IPS-11a (cell line): ENCODE measurements around the gene GALNT18.

ENCODE experiments used
- H3K4me3 ChIP-seq: one replicate; pipeline ENCODE4 v1.5.1; 2013; ENCODE audit warnings: low read depth, low read length, control low read depth

GALNT18 gene

DNA sequence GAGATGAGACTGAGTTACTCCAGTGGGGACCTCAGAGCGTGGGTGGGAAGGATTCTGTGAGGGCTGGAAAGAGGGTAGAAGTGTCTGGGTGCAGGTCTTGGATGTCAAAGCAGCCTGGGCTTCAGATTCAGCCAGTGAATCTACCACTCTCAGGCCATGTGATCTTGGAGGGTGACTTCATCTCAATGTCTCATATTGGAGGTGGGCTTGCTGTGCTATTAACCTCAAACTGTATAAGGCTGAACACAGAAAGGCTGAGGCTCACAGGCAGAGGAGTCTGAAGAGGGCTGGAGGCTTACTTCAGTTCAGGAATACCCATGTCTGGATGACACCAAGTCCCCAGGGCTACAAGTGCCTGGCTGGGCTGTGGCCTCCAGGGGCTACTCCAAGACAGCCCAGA lies 332.1 kb downstream of the GALNT18 start:
- H3K4me3 ChIP-seq = no peak overlapping the region

DNA sequence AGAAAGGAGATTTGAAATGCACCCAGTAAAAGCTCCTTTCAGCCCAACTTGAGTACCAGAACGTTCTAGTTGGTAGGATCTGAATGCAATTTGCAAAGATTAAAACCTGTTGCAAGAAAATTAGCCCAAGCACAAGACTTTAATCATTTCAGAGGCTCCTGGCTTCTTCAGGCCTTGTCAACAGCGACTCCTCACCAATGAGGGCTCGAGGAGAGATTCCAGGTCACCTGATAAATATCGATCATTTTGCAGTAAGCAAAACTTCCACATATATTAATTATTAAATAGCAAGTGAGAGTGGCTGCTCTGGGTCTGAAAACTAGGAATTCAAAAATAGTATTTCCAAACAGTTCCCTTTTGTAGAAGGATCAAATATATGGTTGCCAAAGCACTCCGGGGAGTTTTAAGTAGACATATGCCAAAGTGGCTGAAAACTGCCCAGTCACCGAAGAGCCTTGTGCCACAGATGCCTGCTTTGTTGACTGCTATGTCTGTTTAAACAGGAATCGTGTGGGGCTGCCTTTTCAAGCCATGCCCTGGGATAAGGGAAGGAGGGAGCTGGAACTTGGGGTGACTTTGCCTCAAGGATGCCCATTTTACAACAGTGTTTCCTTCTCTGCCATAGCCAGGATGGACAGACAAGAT lies 332.7 kb downstream of the GALNT18 start:
- H3K4me3 ChIP-seq = no peak overlapping the region

DNA sequence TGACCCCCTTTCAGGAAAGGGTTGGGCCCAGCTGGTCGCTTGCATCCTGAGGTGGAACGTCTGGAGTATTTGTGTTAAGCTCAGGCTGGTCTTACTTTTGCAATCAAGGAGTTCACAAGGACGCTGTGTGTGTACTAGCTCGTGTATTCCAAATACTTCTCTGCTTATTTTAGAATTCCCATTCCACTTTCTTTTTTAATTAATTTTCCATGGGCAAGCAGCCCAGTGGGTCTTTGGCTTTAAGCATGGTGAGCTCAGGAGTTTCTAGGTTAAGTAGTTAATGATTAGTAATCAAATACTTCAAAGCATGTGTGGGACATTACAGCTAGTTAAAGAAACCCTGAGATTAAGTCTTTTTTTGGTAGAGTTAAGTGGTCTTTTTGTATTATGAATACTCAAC lies 337.3 kb downstream of the GALNT18 start:
- no peak overlapping the region for H3K4me3 ChIP-seq

- no peak overlapping the region for H3K4me3 ChIP-seq
These were observed 340.2 kb downstream of the GALNT18 start for GRCh38 chr11:11281626-11282025.

- no peak overlapping the region for H3K4me3 ChIP-seq
These were observed 341.0 kb downstream of the GALNT18 start for GRCh38 chr11:11280826-11281225.

DNA sequence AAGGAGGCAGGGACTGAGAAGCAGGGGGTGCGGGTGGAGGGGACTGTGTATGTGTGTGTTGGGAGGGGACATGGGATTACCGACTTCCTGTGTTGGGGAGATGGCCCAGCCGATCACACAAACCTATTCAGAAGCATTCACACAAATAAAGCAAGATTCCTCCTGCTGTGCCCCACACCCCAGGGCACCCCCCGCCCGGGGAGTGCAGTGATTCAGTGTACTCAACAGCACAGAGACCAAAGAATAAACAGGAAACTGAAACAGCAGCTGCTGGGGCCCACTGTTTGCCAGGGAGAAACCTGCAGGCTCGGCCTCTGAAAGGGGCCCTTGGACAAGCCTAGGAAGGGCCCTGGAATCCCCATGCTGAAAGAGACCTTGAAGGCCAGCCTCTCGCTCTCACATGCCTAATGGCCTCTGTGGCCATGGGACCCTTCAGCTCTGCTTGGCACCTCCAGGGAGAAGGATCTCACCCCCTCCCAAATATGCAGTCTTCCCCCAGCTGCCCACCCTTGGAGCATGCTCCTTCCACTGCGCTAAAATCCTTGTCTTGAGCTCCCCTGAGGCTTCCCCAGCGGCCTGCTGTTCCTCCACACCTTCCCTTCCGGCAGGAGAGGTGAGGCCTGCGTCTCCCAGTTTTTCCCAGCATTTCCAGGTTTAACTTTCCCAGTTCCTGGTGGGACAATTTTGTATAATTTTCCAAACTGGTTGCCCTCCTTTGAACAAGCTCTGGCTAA lies 341.7 kb downstream of the GALNT18 start:
- H3K4me3 ChIP-seq = no peak overlapping the region

DNA sequence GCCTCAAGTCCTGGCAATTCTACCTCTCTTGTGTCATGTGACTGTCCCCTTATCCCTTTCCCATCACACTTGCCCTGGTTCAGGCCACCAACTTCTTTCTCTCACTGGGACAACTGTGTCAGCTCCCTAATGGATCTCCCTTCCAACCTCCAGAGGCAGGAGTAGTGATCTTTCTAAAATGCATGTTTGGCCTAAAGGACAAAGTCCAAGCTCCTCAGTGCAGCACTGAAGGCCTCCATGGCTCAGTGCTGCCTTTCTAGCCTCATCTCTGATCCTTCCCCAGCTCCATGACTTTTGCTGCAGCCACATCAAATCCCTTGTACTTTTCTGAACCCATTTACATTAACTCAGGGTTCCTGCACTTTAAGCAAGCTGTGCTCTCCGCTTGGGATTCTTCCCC lies 349.6 kb downstream of the GALNT18 start:
- H3K4me3 ChIP-seq = no peak overlapping the region

DNA sequence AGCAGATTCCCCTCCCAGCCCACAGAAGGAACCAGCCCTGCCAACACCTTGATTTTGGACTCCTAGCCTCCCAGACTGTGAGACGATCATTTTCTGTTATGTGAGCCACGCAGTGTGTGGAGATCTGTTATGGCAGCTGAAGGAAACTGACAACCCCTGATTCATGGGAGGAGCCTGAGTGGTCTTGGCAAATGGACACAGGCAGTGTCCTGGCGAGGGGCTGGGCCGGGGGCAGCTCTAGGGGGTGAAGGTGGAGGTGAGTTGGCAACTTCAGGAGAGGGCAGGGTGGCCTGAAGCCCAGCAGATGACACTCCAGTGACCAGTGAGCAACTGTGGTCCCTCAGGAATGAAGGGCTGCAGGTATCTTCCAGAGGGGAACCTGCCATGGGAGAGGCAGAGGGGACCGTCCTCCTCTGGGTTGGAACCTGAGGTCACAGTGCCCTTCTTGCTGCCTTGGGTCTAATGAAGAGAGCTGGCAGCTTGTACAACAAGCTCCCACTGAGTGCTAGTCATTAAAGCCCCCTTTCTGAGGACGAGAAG lies 351.5 kb downstream of the GALNT18 start:
- H3K4me3 ChIP-seq = no peak overlapping the region

DNA sequence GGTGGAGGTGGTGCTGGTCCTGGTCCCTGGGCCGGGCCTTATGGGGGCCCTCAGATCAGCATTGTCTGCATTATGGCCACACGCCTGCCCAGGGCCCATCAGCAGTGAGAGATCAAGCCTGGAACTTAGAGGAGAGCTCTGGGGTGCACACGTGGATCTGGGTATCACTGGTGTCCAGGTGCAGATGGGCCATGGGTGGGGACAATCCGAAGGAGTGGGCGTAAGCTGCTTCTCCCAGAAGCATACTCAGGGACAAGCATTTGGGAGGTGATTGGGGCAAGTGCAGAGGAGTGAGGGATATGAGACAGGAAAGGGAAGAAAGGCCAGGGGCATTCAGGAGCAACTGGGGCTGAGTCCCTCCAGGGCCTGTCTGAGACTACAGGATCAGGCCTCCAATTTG lies 353.1 kb downstream of the GALNT18 start:
- H3K4me3 ChIP-seq = no peak overlapping the region

DNA sequence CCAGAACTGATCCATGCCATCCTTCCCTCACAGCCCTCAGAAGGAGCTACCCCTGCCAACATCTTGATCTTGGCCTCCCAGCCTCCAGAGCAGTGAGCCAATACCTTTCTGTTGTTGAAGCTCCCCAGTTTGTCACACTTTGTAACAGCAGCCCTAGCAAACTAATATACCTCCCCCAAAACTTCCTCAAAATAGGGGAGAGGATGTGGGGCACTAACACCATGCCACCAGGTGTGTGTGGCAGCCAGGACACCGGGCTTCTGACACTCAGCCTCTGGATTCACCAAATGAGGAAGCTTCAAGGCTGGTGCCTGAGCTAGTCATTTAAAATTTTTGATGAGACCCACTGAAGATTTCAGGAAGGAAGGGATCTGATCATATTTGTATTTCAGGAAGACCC lies 353.7 kb downstream of the GALNT18 start:
- no peak overlapping the region for H3K4me3 ChIP-seq

GRCh38 chr11:11267312-11267711 lies 354.5 kb downstream of the GALNT18 start:
- H3K4me3 ChIP-seq = no peak overlapping the region

DNA sequence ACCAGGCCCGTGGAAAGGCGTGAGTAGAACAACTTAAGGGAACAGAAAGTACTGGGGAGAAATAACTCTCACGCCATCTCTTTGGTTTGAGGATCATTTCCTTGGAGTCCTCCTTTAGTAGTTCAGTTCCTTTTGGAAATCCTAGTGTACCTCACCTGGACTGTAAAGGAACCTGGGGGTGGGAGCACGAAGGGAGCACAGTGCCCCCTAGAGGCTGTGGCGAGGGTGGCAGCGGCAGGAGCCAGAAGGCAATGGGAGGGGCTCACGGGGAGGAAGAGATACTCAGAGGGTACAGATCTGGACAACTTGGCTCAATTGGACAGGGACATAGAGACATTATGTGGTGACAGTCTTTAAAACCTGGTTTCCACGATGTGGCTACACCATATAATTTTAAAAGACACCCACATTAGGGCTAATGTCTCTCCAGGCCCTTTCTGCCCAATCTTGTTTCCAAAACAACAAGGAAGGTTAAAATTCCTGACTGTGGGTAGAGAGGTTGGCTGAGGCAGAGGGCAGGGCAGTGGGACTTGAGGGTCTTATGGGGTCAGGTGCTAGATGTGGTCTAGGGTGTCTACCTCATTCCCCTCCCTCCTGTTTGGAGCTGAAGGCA lies 355.7 kb downstream of the GALNT18 start:
- no peak overlapping the region for H3K4me3 ChIP-seq

DNA sequence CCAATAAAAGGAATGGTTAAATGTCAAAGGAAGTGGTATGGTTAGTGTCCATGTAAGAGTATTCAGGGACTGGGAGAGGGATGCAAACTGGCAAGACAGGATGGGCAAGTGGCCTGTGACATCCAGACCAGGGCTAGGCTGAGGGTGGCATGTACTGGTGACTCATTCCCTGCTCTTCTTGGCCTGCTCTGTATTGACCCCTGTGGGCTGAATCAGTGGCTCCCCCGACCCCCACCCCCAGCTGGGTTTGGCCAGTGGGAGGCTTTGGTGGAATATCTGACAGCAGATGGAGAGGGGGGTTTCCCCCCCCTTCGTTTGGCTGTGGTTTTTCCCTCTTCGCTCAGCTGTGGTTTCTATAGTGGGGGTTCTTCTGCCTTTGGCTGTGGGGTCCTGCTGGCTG lies 356.5 kb downstream of the GALNT18 start:
- H3K4me3 ChIP-seq = no peak overlapping the region

DNA sequence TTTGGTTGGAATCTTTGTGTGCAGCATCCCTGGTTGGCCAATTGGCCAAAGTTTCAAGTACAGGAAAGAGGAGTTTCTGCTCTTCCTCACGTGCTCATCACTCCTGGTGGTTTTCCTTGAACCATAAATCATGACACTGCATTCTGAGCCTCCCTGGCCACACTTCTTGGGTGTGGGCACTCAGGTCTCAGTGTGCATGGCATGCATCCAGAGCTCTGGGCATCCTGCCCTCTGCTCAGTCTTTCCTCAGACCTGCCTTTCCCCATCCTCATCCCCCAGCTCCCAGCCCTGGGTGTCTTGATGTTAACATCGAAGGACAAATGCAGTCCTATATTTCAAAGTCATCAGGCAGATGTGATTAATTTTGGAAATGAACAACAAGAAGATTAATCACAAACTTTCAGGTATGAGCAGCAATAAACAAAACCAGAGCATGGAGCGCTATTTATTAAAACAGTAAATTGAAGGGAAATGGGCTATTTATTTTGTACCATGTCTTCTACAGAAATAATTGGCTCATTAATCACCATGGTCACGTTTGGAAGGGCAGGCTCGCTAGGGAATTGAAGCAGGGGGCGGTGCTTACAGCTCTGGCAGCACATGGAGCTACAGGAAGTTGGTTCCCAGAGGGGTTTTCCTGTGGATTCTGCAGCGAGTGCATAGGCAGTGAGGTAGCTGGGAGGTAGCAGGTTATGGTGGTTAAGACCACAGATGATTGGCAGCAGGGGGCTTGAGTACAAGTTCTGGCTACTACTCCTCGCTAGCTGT lies 358.4 kb downstream of the GALNT18 start:
- no peak overlapping the region for H3K4me3 ChIP-seq

DNA sequence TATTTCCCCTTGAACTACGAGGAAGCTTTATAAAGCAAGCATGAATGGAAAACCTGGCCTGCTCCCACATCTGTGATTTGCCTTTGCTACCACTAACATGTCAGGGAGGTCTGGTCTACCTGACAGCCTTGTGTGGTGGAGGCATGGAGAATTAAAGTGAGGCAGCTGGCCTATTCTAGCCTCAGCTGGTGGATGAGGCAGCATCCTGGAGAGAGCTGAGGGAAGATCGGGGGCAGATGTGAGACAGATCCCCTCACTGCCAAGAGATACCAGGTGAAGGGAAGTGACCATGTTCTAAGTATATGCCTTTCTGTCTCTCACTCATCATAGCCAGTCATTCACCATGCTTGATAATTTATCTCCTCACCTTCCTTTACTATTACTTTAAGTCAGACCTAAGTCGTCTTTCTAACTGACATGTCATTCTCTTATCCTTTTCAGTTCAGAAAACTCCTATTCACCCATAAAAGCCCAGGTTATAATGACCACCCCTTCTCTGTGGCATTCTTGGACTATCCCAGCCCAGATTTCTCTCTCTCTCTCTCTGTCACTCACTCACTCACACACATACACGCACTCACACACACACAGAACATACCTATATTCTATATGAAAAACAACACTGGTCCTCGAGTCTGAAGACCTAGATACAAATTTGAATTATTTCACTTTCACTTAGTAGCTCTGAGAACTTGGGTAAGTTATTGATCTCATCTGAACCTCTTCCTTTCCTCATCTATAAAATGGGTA lies 359.5 kb downstream of the GALNT18 start:
- no peak overlapping the region for H3K4me3 ChIP-seq

GRCh38 chr11:11261629-11262028 lies 360.2 kb downstream of the GALNT18 start:
- no peak overlapping the region for H3K4me3 ChIP-seq

DNA sequence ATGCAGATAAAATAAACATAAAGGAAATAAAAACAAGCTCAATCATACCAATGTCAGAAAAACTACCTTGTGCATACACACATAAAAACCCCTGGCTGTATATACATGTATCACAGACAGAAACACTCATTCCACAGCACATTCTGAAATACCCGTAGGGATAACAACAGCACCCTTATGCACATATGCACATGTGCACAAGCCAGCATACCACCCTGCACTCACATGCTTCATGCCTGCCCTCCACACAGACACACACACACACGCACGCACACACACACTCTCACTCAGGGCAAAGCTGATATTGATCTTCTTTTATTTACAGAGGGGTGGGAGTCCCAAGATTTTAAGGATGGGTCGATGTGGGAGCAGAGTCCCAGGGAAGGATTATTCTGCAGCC lies 360.9 kb downstream of the GALNT18 start:
- H3K4me3 ChIP-seq = no peak overlapping the region

- H3K4me3 ChIP-seq = no peak overlapping the region
These were observed 367.8 kb downstream of the GALNT18 start for GRCh38 chr11:11253995-11254394.

DNA sequence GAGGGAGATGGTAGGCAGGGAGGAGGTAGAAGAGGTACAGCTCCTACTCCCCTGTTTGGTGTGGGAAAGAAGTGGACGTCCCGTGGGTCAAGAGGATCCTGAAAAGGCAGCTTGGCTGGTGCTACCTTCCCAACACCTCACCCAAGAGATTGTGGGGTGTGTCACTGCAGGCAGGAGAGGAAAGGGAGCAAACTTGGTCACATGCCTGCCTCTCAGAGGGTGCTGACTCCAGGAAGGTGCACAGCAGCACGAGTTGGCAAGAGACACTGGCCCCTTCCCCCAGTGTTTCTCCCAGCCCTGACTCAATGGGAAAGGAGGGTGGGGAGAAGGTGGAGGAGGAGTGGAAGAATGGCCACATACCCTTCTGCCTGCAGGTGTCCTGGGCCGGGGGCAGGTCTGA lies 368.3 kb downstream of the GALNT18 start:
- H3K4me3 ChIP-seq = no peak overlapping the region

- H3K4me3 ChIP-seq = no peak overlapping the region
These were observed 369.4 kb downstream of the GALNT18 start for GRCh38 chr11:11252403-11252802.
